Activated CD8-positive, alpha-beta memory T cell treated with anti-CD3 and anti-CD28 coated beads for 1 hour (primary cell): ENCODE data around the gene EXOC3L4.
"Not testable (repeated sequence)": the region's sequence is repeated elsewhere in the genome, so short reads cannot be mapped to it uniquely, and the experiment has no call there.

Experiments used
- DNase-seq, 2 donors: peaks; one replicate each; pipeline ENCODE4 v3.0.0-alpha.2; 2020; ENCODE audit warnings: low read depth in 1 of 2; ENCODE audit errors: extremely low read depth in 1 of 2

Gene EXOC3L4

GRCh38 chr14:103094406-103095209 lies at the start of gene EXOC3L4:
TSS of gene EXOC3L4 (plus strand) at chr14:103094725. CDS start at chr14:103100220, 5,495 bp downstream.
- no peak for DNase-seq

GRCh38 chr14:103045371-103045869 lies 49.1 kb upstream of the EXOC3L4 start:
- no peak for DNase-seq

- DNase-seq: not testable (repeated sequence)
These were observed 47.1 kb upstream of the EXOC3L4 start for GRCh38 chr14:103047453-103047852.

GRCh38 chr14:103050935-103051334 lies 43.6 kb upstream of the EXOC3L4 start:
- DNase-seq: no peak

GRCh38 chr14:103052407-103052806 lies 42.1 kb upstream of the EXOC3L4 start:
- no peak for DNase-seq

GRCh38 chr14:103055695-103056094 lies 38.8 kb upstream of the EXOC3L4 start:
- no peak for DNase-seq

- no peak for DNase-seq
These were observed 38.0 kb upstream of the EXOC3L4 start for GRCh38 chr14:103056322-103057027.

GRCh38 chr14:103057028-103057371 lies 37.5 kb upstream of the EXOC3L4 start:
- DNase-seq: no peak

- DNase-seq: peak in 1 of 2 donors; percentile 37
These were observed 37.0 kb upstream of the EXOC3L4 start, which contains the start of gene CDC42BPB for GRCh38 chr14:103057372-103058163. TSS of gene CDC42BPB (minus strand) at chr14:103057549. CDS start at chr14:103057173, 376 bp downstream.

- DNase-seq: no peak
These were observed 36.1 kb upstream of the EXOC3L4 start for GRCh38 chr14:103058164-103059055.

GRCh38 chr14:103059556-103059955 lies 35.0 kb upstream of the EXOC3L4 start:
- DNase-seq: no peak

GRCh38 chr14:103061482-103061976 lies 33.0 kb upstream of the EXOC3L4 start:
- no peak for DNase-seq

- DNase-seq: no peak
These were observed 30.1 kb upstream of the EXOC3L4 start for GRCh38 chr14:103064436-103064835.

GRCh38 chr14:103064978-103065377 lies 29.5 kb upstream of the EXOC3L4 start:
- DNase-seq: no peak

GRCh38 chr14:103065861-103066260 lies 28.7 kb upstream of the EXOC3L4 start:
- DNase-seq: no peak

- DNase-seq: no peak
These were observed 28.1 kb upstream of the EXOC3L4 start for GRCh38 chr14:103066399-103066798.

- no peak for DNase-seq
These were observed 27.1 kb upstream of the EXOC3L4 start for GRCh38 chr14:103067231-103067954.

- no peak for DNase-seq
These were observed 26.0 kb upstream of the EXOC3L4 start for GRCh38 chr14:103068351-103069073.
